Measurements from ENCODE around the gene SLC35E3. TPM values are rescaled to one million over a fixed set of nuclear protein-coding genes. Genes with fewer than 3 reads are reported as not detected.

The SLC35E3 gene
- total RNA-seq, 6 experiments from 2014 or later: 2.4 to 7.7 (median 6.7) TPM

GRCh38 chr12:68803948-68804656 is 58.1 kb downstream of the SLC35E3 start:
- peaks cover 0 to 3% (median 0%) of the 10 kb centered on the region in 4 donors for H3K4me1 ChIP-seq
- no peaks in the 10 kb centered on the region for H3K27me3 ChIP-seq
- H3K9me3 ChIP-seq: no peaks in the 10 kb centered on the region
- DNase-seq (no peak), ATAC-seq (no peak)
- WGBS (ENCODE audit: insufficient coverage, low coverage, low lambda C conversion rate, missing lambda C conversion rate): 75% methylated on average over 4 of the region's 5 CpGs
- no peaks in the 10 kb centered on the region for H3K36me3 ChIP-seq
- peak overlapping the region; percentile 99 to 100 (median 99) for H3K27ac ChIP-seq
- intact Hi-C loops (cut with DNase I): no loop called here
- TF ChIP-seq CTCF (IDR thresholded peaks at IDR 0.05) (no peak), POLR2A (IDR thresholded peaks at IDR 0.05) (no peak)
- H3K4me3 ChIP-seq: peak overlapping the region in 1 of 3 donors; percentile 79

DNA sequence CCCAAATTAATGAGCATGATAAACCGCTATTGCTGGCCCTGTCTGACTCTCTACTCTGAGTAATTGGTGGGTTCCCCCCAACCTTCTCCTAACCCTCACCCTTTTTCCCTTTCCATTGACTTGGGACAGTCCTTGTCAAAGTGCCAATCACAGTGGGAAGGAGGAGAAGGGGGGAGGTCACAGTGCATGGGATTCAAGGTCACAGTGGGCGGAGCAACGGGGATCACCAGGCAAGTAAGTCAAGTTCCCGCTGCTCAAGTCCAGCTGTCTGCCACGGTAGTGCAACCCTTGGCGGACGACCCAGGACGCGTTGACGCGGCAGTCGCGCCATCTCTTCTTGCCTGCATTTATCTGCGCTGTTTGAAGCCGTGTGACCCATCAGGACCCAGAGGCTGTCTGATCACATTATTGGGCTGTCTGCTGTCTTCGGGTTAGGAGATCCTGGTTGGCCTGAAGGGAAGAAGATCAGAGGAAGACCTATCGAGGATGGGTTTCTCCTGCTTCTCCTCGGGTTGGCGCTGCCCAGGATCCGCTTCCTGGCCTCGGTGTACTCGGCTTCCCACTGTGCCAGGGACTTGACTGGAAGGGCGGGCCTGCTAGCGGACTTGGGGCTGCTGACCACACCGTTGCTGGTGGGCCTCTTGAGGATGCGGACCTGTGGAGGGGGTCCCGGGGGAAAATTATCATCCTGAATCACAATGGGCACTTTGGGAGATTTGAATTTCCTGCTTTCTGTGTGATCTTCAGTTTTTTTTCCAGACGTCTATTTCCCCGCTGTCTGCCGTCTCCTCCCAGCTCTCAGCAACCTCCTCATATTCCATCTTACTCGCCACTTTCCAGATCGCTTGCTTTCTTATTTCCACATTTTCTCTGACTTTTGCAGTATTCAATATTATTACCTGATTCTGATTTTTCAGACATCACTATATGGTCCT is 58.9 kb downstream of the SLC35E3 start:
- ATAC-seq (peak; percentile 39 to 59 (median 44)), DNase-seq (peak; percentile 78 to 90 (median 81))
- intact Hi-C loops (cut with DNase I): no loop called here
- H3K27ac ChIP-seq: peak overlapping the region; percentile 99 to 100 (median 99)
- WGBS (ENCODE audit: insufficient coverage, low coverage, low lambda C conversion rate, missing lambda C conversion rate): 45% methylated on average over 11 of the region's 32 CpGs
- peaks cover 0 to 3% (median 0%) of the 10 kb centered on the region in 4 donors for H3K4me1 ChIP-seq
- peak; percentile 75 for TF ChIP-seq POLR2A (IDR thresholded peaks at IDR 0.05)
- no peak for TF ChIP-seq CTCF (IDR thresholded peaks at IDR 0.05)
- peaks cover 0 to 4% (median under 1%) of the 10 kb centered on the region in 4 donors for H3K36me3 ChIP-seq
- H3K9me3 ChIP-seq: no peaks in the 10 kb centered on the region
- peak overlapping the region; percentile 70 to 89 (median 79) for H3K4me3 ChIP-seq
- no peaks in the 10 kb centered on the region for H3K27me3 ChIP-seq

GRCh38 chr12:68805592-68806120 is 59.7 kb downstream of the SLC35E3 start:
- intact Hi-C loops (cut with DNase I): no loop called here

More at GRCh38 chr12:68805592-68806120, 59.7 kb downstream of the SLC35E3 start:
- 31% methylated on average over 7 of the region's 7 CpGs for WGBS (ENCODE audit: insufficient coverage, low coverage, low lambda C conversion rate, missing lambda C conversion rate)
- TF ChIP-seq CTCF (IDR thresholded peaks at IDR 0.05): no peak
- TF ChIP-seq POLR2A (IDR thresholded peaks at IDR 0.05): no peak
- peak overlapping the region; percentile 99 to 100 (median 99) for H3K27ac ChIP-seq
- H3K9me3 ChIP-seq: no peaks in the 10 kb centered on the region
- DNase-seq (no peak), ATAC-seq (no peak)
- peaks cover 0 to 4% (median 2%) of the 10 kb centered on the region in 4 donors for H3K4me1 ChIP-seq
- peaks cover 0 to 8% (median 2%) of the 10 kb centered on the region in 4 donors for H3K36me3 ChIP-seq
- peak overlapping the region; percentile 70 to 89 (median 79) for H3K4me3 ChIP-seq
- no peaks in the 10 kb centered on the region for H3K27me3 ChIP-seq

Measured in right lobe of liver (tissue), 6 donors.